CD14-positive monocyte (primary cell): ENCODE results near the gene LRRTM3. TPM values are rescaled to one million over a fixed set of nuclear protein-coding genes. Genes with fewer than 3 reads are reported as not detected.

Experiments
- DNase-seq, 3 donors: peaks; one replicate each; pipeline ENCODE4 v3.0.0-alpha.2; 2011 to 2022
- H2AFZ ChIP-seq: 2 replicates; pipeline ENCODE4 v1.6.0; 2012; ENCODE audit warnings: mild to moderate bottlenecking, low read depth, low read length, inconsistent platforms; ENCODE audit not compliant: insufficient read depth, poor library complexity, severe bottlenecking
- H3K27ac ChIP-seq, 2 donors: 1 replicate in 1 of 2; 2 replicates in 1 of 2; pipeline ENCODE4 v1.5.1; 2012 to 2013; ENCODE audit warnings: low read length in 2 of 2, control low read depth in 1 of 2, inconsistent platforms in 1 of 2, low read depth in 1 of 2, mild to moderate bottlenecking in 1 of 2
- H3K27me3 ChIP-seq, 2 donors: one replicate each; pipeline versions ENCODE4 v1.6.0 to v1.6.1; 2011 to 2013; ENCODE audit warnings: low read length in 2 of 2; ENCODE audit not compliant: control insufficient read depth in 2 of 2, insufficient read depth in 2 of 2
- H3K36me3 ChIP-seq, 2 donors: replicated peaks in 1 of 2; 1 replicate in 1 of 2; 2 replicates in 1 of 2; pipeline versions ENCODE4 v1.5.1 to v1.6.1; 2012 to 2013; ENCODE audit warnings: low read length in 2 of 2, control low read depth in 1 of 2, inconsistent platforms in 1 of 2, mild to moderate bottlenecking in 1 of 2; ENCODE audit not compliant: insufficient read depth in 2 of 2, control insufficient read depth in 1 of 2
- H3K4me1 ChIP-seq, 2 donors: 1 replicate in 1 of 2; 2 replicates in 1 of 2; pipeline versions ENCODE4 v1.5.1 to v1.6.1; 2012 to 2013; ENCODE audit warnings: low read length in 2 of 2, control low read depth in 1 of 2, inconsistent platforms in 1 of 2, mild to moderate bottlenecking in 1 of 2, moderate library complexity in 1 of 2; ENCODE audit not compliant: insufficient read depth in 2 of 2, control insufficient read depth in 1 of 2
- H3K4me2 ChIP-seq: replicated peaks from 2 replicates; pipeline ENCODE3; 2012; ENCODE audit warnings: low read length, moderate library complexity, mild to moderate bottlenecking; ENCODE audit not compliant: poor library complexity, severe bottlenecking; ENCODE audit errors: extremely low read depth
- H3K4me3 ChIP-seq, 3 experiments: fragments of 200-600 bp in 1 of 3; sonication (generic) in 1 of 3; replicated peaks in 1 of 3; 1 replicate in 2 of 3; 2 replicates in 1 of 3; pipeline ENCODE4 v1.5.1; 2011 to 2013; ENCODE audit warnings: low read length in 3 of 3, mild to moderate bottlenecking in 3 of 3, control low read depth in 2 of 3, low read depth in 2 of 3, inconsistent platforms in 1 of 3, moderate library complexity in 1 of 3
- H3K79me2 ChIP-seq: 2 replicates; pipeline ENCODE4 v1.6.0; 2012; ENCODE audit warnings: mild to moderate bottlenecking, control low read depth, inconsistent platforms, low read length, moderate library complexity; ENCODE audit not compliant: insufficient read depth
- H3K9ac ChIP-seq: 2 replicates; pipeline ENCODE4 v1.6.0; 2017; ENCODE audit warnings: low read length, mild to moderate bottlenecking; ENCODE audit not compliant: insufficient read depth, poor library complexity, severe bottlenecking
- H3K9me3 ChIP-seq, 2 donors: replicated peaks in 1 of 2; 1 replicate in 1 of 2; 2 replicates in 1 of 2; pipeline versions ENCODE4 v1.5.1 to v1.6.1; 2012 to 2013; ENCODE audit warnings: low read length in 2 of 2, control low read depth in 1 of 2; ENCODE audit not compliant: control insufficient read depth in 1 of 2, insufficient read depth in 1 of 2
- H4K20me1 ChIP-seq: 2 replicates; pipeline ENCODE4 v1.6.0; 2012; ENCODE audit warnings: mild to moderate bottlenecking, low read length, control low read depth, moderate library complexity; ENCODE audit not compliant: insufficient read depth
- H3K27ac Mint-ChIP-seq, 7 donors: one replicate each; pipeline ENCODE4 v1.8.0; 2020; ENCODE audit warnings: mild to moderate bottlenecking in 7 of 7, mixed read lengths in 7 of 7, moderate library complexity in 6 of 7, inconsistent platforms in 2 of 7
- H3K27me3 Mint-ChIP-seq, 3 donors: one replicate each; pipeline ENCODE4 v1.8.0; 2021 to 2022; ENCODE audit warnings: low read depth in 3 of 3, mild to moderate bottlenecking in 3 of 3, mixed read lengths in 3 of 3, moderate library complexity in 3 of 3, inconsistent platforms in 1 of 3
- H3K36me3 Mint-ChIP-seq, 2 donors: one replicate each; pipeline ENCODE4 v1.8.0; 2020; ENCODE audit warnings: mixed read lengths in 2 of 2, inconsistent platforms in 1 of 2, mild to moderate bottlenecking in 1 of 2
- H3K4me1 Mint-ChIP-seq: one replicate; pipeline ENCODE4 v1.8.0; 2020; ENCODE audit warnings: mild to moderate bottlenecking, mixed read lengths
- H3K4me3 Mint-ChIP-seq, 2 donors: one replicate each; pipeline ENCODE4 v1.8.0; 2020; ENCODE audit warnings: mild to moderate bottlenecking in 2 of 2, mixed read lengths in 2 of 2, moderate library complexity in 1 of 2
- H3K9me3 Mint-ChIP-seq, 7 donors: one replicate each; pipeline ENCODE4 v1.8.0; 2020 to 2022; ENCODE audit warnings: mixed read lengths in 7 of 7, mild to moderate bottlenecking in 6 of 7, moderate library complexity in 6 of 7, inconsistent platforms in 2 of 7
- CTCF ChIP-seq: fragments of 200-600 bp; IDR thresholded peaks from one replicate; pipeline ENCODE4 v1.8.0; 2022; ENCODE audit warnings: antibody characterized with exemption, mild to moderate bottlenecking
- WGBS: methylation state at CpG from one replicate; pipeline ENCODE4 v1.1.5; 2013; ENCODE audit warnings: missing lambda C conversion rate; ENCODE audit not compliant: insufficient coverage; 5-methylcytosine and 5-hydroxymethylcytosine counted together
- intact Hi-C, 2 donors: fragments of 100-400 bp; cut with micrococcal nuclease; formaldehyde crosslinking; loops; one replicate each; pipeline versions ENCODE4 v1.15.0 to v1.15.1; 2023
- polyA plus RNA-seq, 3 donors: library from polyadenylated mRNA; depleted of rRNA in 1 of 3; unstranded in 2 of 3; stranded (reverse) in 1 of 3; fragments of 300-500 nt in 2 of 3; fragments of >200 nt in 1 of 3; fragmentation: Illumina TruSeq in 2 of 3; gene quantifications; 1 replicate in 2 of 3; 2 replicates in 1 of 3; pipeline ENCODE4 v1.2.3, GENCODE V29; 2012 to 2021

LRRTM3 gene
- polyA plus RNA-seq, 3 donors: not detected

- Histone ChIP-seq H3K9me3 (no peaks in the 10 kb centered on the region), H3K27ac (no peak overlapping the region), H3K4me3 (no peak overlapping the region), H3K36me3 (no peaks in the 10 kb centered on the region), H4K20me1 (no peaks in the 10 kb centered on the region), H3K9ac (no peak overlapping the region), H3K4me1 (no peaks in the 10 kb centered on the region), H3K4me2 (no peak overlapping the region), H2AFZ (no peak overlapping the region), H3K27me3 (no peaks in the 10 kb centered on the region), H3K79me2 (no peaks in the 10 kb centered on the region)
- H3K36me3 Mint-ChIP-seq: no peaks in the 10 kb centered on the region
- no peak overlapping the region for H3K27ac Mint-ChIP-seq
- peaks cover 0 to 10% (median 2%) of the 10 kb centered on the region in 7 donors for H3K9me3 Mint-ChIP-seq
- 86% methylated on average over 2 of the region's 6 CpGs for WGBS
- H3K4me1 Mint-ChIP-seq: no peaks in the 10 kb centered on the region
- no peak overlapping the region for H3K4me3 Mint-ChIP-seq
- intact Hi-C loops: no loop called here
- DNase-seq: no peak
- H3K27me3 Mint-ChIP-seq: peaks cover 0 to 1% (median 0%) of the 10 kb centered on the region in 3 donors
- TF ChIP-seq CTCF: no peak
Observed at GRCh38 chr10:67141300-67141699, 215.5 kb downstream of the LRRTM3 start.

GRCh38 chr10:67144530-67144929, 218.7 kb downstream of the LRRTM3 start:
- no peak overlapping the region for H3K4me3 Mint-ChIP-seq
- no peaks in the 10 kb centered on the region for H3K9me3 ChIP-seq
- H3K27me3 ChIP-seq: no peaks in the 10 kb centered on the region
- H3K36me3 Mint-ChIP-seq: no peaks in the 10 kb centered on the region
- H3K36me3 ChIP-seq: no peaks in the 10 kb centered on the region
- no peaks in the 10 kb centered on the region for H3K4me1 Mint-ChIP-seq
- no CpG with 5 or more reads among the region's 1 CpG for WGBS
- H3K27ac ChIP-seq: no peak overlapping the region
- H3K4me2 ChIP-seq: no peak overlapping the region
- H3K4me3 ChIP-seq: no peak overlapping the region
- no peaks in the 10 kb centered on the region for H3K4me1 ChIP-seq
- intact Hi-C loops: no loop called here
- H3K9me3 Mint-ChIP-seq: peaks cover 0 to 14% (median 2%) of the 10 kb centered on the region in 7 donors
- H4K20me1 ChIP-seq: no peaks in the 10 kb centered on the region
- no peak overlapping the region for H3K9ac ChIP-seq
- H2AFZ ChIP-seq: no peak overlapping the region
- DNase-seq: no peak
- no peak for TF ChIP-seq CTCF
- no peaks in the 10 kb centered on the region for H3K79me2 ChIP-seq
- no peak overlapping the region for H3K27ac Mint-ChIP-seq
- H3K27me3 Mint-ChIP-seq: peaks cover 0 to 2% (median 0%) of the 10 kb centered on the region in 3 donors
